Hepatocyte (in vitro differentiated cells): ENCODE data around the gene GLT1D1. TPM values are rescaled to one million over a fixed set of nuclear protein-coding genes. Genes with fewer than 3 reads are reported as not detected.

Experiments
- DNase-seq: peaks from one replicate; pipeline ENCODE4 v3.0.0-alpha.2; 2016; ENCODE audit warnings: low spot score
- H2AFZ ChIP-seq: fragments of 200-600 bp; sonication (generic); 2 replicates; pipeline ENCODE4 v1.6.0; 2016; ENCODE audit warnings: antibody characterized with exemption, mild to moderate bottlenecking
- H3K27ac ChIP-seq: fragments of 200-600 bp; sonication (generic); 2 replicates; pipeline ENCODE4 v1.5.1; 2016; ENCODE audit warnings: mild to moderate bottlenecking
- H3K27me3 ChIP-seq: fragments of 200-600 bp; sonication (generic); 2 replicates; pipeline ENCODE4 v1.6.1; 2016
- H3K36me3 ChIP-seq: fragments of 200-600 bp; sonication (generic); replicated peaks from 2 replicates; pipeline ENCODE4 v1.5.1; 2016; ENCODE audit warnings: low read depth; ENCODE audit not compliant: insufficient read depth
- H3K4me1 ChIP-seq: fragments of 200-600 bp; sonication (generic); 2 replicates; pipeline ENCODE4 v1.5.1; 2016; ENCODE audit warnings: mild to moderate bottlenecking, moderate library complexity; ENCODE audit not compliant: insufficient read depth
- H3K4me2 ChIP-seq: fragments of 200-600 bp; sonication (generic); 2 replicates; pipeline ENCODE4 v1.6.0; 2016
- H3K4me3 ChIP-seq: fragments of 200-600 bp; sonication (generic); 2 replicates; pipeline ENCODE4 v1.5.1; 2016; ENCODE audit warnings: mild to moderate bottlenecking
- H3K79me2 ChIP-seq: fragments of 200-600 bp; sonication (generic); 2 replicates; pipeline ENCODE4 v1.6.0; 2017; ENCODE audit warnings: mild to moderate bottlenecking
- H3K9me2 ChIP-seq: fragments of 200-600 bp; sonication (generic); replicated peaks from 2 replicates; pipeline ENCODE4 v1.6.0; 2017; ENCODE audit warnings: mild to moderate bottlenecking; ENCODE audit not compliant: insufficient read depth
- H3K9me3 ChIP-seq: fragments of 200-600 bp; sonication (generic); 2 replicates; pipeline ENCODE4 v1.5.1; 2016; ENCODE audit warnings: low read depth, mild to moderate bottlenecking
- H4K20me1 ChIP-seq: fragments of 200-600 bp; sonication (generic); 2 replicates; pipeline ENCODE4 v1.6.0; 2016; ENCODE audit warnings: mild to moderate bottlenecking; ENCODE audit not compliant: insufficient read depth, poor library complexity, severe bottlenecking
- CTCF ChIP-seq: fragments of 200-600 bp; sonication (generic); IDR thresholded peaks from 2 replicates; pipeline ENCODE4 v1.5.1; 2016; ENCODE audit warnings: antibody characterized with exemption, mild to moderate bottlenecking; ENCODE audit not compliant: poor library complexity
- EZH2 ChIP-seq: fragments of 200-600 bp; sonication (generic); IDR thresholded peaks from 2 replicates; pipeline ENCODE4 v1.6.1; 2016; ENCODE audit warnings: antibody characterized with exemption, mild to moderate bottlenecking, borderline replicate concordance
- EZH2phosphoT487 ChIP-seq: fragments of 200-600 bp; sonication (generic); IDR thresholded peaks from one replicate; pipeline ENCODE4 v1.6.1; 2018; ENCODE audit warnings: antibody characterized with exemption, mild to moderate bottlenecking, low read depth, moderate library complexity; ENCODE audit not compliant: unreplicated experiment, severe bottlenecking
- WGBS: methylation state at CpG from one replicate; pipeline ENCODE4 v1.1.6; 2016; ENCODE audit warnings: low lambda C conversion rate; ENCODE audit errors: missing lambda C conversion rate; 5-methylcytosine and 5-hydroxymethylcytosine counted together
- polyA plus RNA-seq: library from polyadenylated mRNA; unstranded; fragments of >200 nt; fragmentation: Nextera tagmentation; extraction: Ambion mirVana; gene quantifications from 2 replicates; pipeline ENCODE4 v1.2.1, GENCODE V29; 2016
- total RNA-seq: library from RNA; depleted of rRNA; stranded (reverse); fragments of >200 nt; gene quantifications from 2 replicates; pipeline ENCODE4 v1.2.3, GENCODE V29; 2014

The GLT1D1 gene
- total and polyA plus RNA-seq, 2 experiments from 2014 or later: 1.8 to 1.9 TPM

GRCh38 chr12:128968668-128969067 is 115.4 kb downstream of the GLT1D1 start:
- Histone ChIP-seq H3K4me2 (no peak overlapping the region), H3K9me2 (no peaks in the 10 kb centered on the region), H3K36me3 (no peaks in the 10 kb centered on the region), H3K4me3 (no peak overlapping the region), H3K4me1 (no peaks in the 10 kb centered on the region), H2AFZ (no peak overlapping the region), H4K20me1 (no peaks in the 10 kb centered on the region), H3K27ac (no peak overlapping the region), H3K9me3 (no peaks in the 10 kb centered on the region), H3K27me3 (peaks cover 23% of the 10 kb centered on the region), H3K79me2 (no peaks in the 10 kb centered on the region)
- no peak for DNase-seq
- TF ChIP-seq EZH2 (no peak), EZH2phosphoT487 (no peak), CTCF (no peak)
- 70% methylated on average over 8 of the region's 8 CpGs for WGBS

GRCh38 chr12:128969480-128970055 is 116.3 kb downstream of the GLT1D1 start:
- no peaks in the 10 kb centered on the region for H3K9me3 ChIP-seq
- H3K36me3 ChIP-seq: no peaks in the 10 kb centered on the region
- DNase-seq: peak; percentile 74
- H3K27me3 ChIP-seq: peaks cover 23% of the 10 kb centered on the region
- H3K4me2 ChIP-seq: no peak overlapping the region
- no peak overlapping the region for H2AFZ ChIP-seq
- H3K27ac ChIP-seq: no peak overlapping the region
- H3K4me1 ChIP-seq: no peaks in the 10 kb centered on the region
- H4K20me1 ChIP-seq: no peaks in the 10 kb centered on the region
- TF ChIP-seq CTCF (peak; percentile 68), EZH2phosphoT487 (no peak), EZH2 (no peak)
- H3K79me2 ChIP-seq: no peaks in the 10 kb centered on the region
- no peak overlapping the region for H3K4me3 ChIP-seq
- WGBS: 6% methylated on average over 18 of the region's 18 CpGs
- H3K9me2 ChIP-seq: no peaks in the 10 kb centered on the region

GRCh38 chr12:128970110-128970509 is 116.8 kb downstream of the GLT1D1 start:
- Histone ChIP-seq H3K4me2 (no peak overlapping the region), H3K9me2 (no peaks in the 10 kb centered on the region), H3K4me1 (no peaks in the 10 kb centered on the region), H3K36me3 (no peaks in the 10 kb centered on the region), H3K4me3 (no peak overlapping the region), H4K20me1 (no peaks in the 10 kb centered on the region), H3K27ac (no peak overlapping the region), H3K27me3 (peaks cover 23% of the 10 kb centered on the region), H3K79me2 (no peaks in the 10 kb centered on the region), H3K9me3 (no peaks in the 10 kb centered on the region), H2AFZ (no peak overlapping the region)
- 37% methylated on average over 12 of the region's 13 CpGs for WGBS
- no peak for DNase-seq
- no peak for TF ChIP-seq CTCF

GRCh38 chr12:128970941-128971340 is 117.7 kb downstream of the GLT1D1 start:
- Histone ChIP-seq H4K20me1 (no peaks in the 10 kb centered on the region), H3K4me2 (no peak overlapping the region), H3K27ac (no peak overlapping the region), H3K4me3 (no peak overlapping the region), H3K79me2 (no peaks in the 10 kb centered on the region), H3K9me2 (no peaks in the 10 kb centered on the region), H3K9me3 (no peaks in the 10 kb centered on the region), H3K36me3 (no peaks in the 10 kb centered on the region), H3K27me3 (peaks cover 23% of the 10 kb centered on the region), H2AFZ (no peak overlapping the region), H3K4me1 (no peaks in the 10 kb centered on the region)
- DNase-seq: no peak
- TF ChIP-seq EZH2phosphoT487: no peak
- no peak for TF ChIP-seq EZH2
- TF ChIP-seq CTCF: no peak
- 86% methylated on average over 13 of the region's 13 CpGs for WGBS
